DOHH2 (cell line): Measurements from ENCODE around the gene LEAP2.
"Not testable (repeated sequence)": the region's sequence is repeated elsewhere in the genome, so short reads cannot be mapped to it uniquely, and the experiment has no call there.

Source experiments
- H3F3A ChIP-seq: fragments of 200-600 bp; sonication (generic), shearing (Covaris generic); 2 replicates; pipeline ENCODE4 v1.6.0; 2016; ENCODE audit warnings: antibody characterized with exemption, mild to moderate bottlenecking; ENCODE audit not compliant: control insufficient read depth, insufficient read depth
- H3K27ac ChIP-seq: fragments of 200-600 bp; sonication (generic); 2 replicates; pipeline ENCODE4 v1.5.1; 2014; ENCODE audit warnings: low read depth, mild to moderate bottlenecking, low read length, moderate library complexity
- H3K27me3 ChIP-seq: fragments of 200-600 bp; sonication (generic); 2 replicates; pipeline ENCODE4 v1.6.1; 2014; ENCODE audit warnings: mild to moderate bottlenecking, low read length, mixed read lengths; ENCODE audit not compliant: control insufficient read depth
- H3K36me3 ChIP-seq: fragments of 200-600 bp; sonication (generic); 2 replicates; pipeline ENCODE4 v1.6.1; 2014; ENCODE audit warnings: mild to moderate bottlenecking, low read length, moderate library complexity, mixed read lengths; ENCODE audit not compliant: control insufficient read depth
- H3K4me1 ChIP-seq: fragments of 200-600 bp; sonication (generic); 2 replicates; pipeline ENCODE4 v1.6.1; 2014; ENCODE audit warnings: mild to moderate bottlenecking, low read length, mixed read lengths; ENCODE audit not compliant: control insufficient read depth
- H3K4me2 ChIP-seq: fragments of 200-600 bp; sonication (generic); 2 replicates; pipeline ENCODE4 v1.6.0; 2014; ENCODE audit warnings: mild to moderate bottlenecking, low read length, moderate library complexity
- H3K4me3 ChIP-seq: fragments of 200-600 bp; sonication (generic); 2 replicates; pipeline ENCODE4 v1.5.1; 2014; ENCODE audit warnings: mild to moderate bottlenecking, low read length, mixed read lengths
- H3K79me2 ChIP-seq: fragments of 200-600 bp; sonication (generic); 2 replicates; pipeline ENCODE4 v1.6.1; 2014; ENCODE audit warnings: mild to moderate bottlenecking, low read length, mixed read lengths; ENCODE audit not compliant: control insufficient read depth
- H3K9me2 ChIP-seq: fragments of 200-600 bp; sonication (generic); replicated peaks from 2 replicates; pipeline ENCODE4 v1.6.1; 2014; ENCODE audit warnings: mild to moderate bottlenecking, low read length, mixed read lengths; ENCODE audit not compliant: control insufficient read depth
- H3K9me3 ChIP-seq: fragments of 200-600 bp; sonication (generic); 2 replicates; pipeline ENCODE4 v1.6.1; 2014; ENCODE audit warnings: antibody characterized with exemption, low read length, mixed read lengths; ENCODE audit not compliant: control insufficient read depth, insufficient read depth
- H4K20me1 ChIP-seq: fragments of 200-600 bp; sonication (generic); 2 replicates; pipeline ENCODE4 v1.6.0; 2014; ENCODE audit warnings: low read depth, mild to moderate bottlenecking, antibody characterized with exemption, low read length, moderate library complexity; ENCODE audit not compliant: control insufficient read depth, insufficient read depth
- CTCF ChIP-seq: fragments of 200-600 bp; sonication (generic); IDR thresholded peaks from one replicate; pipeline ENCODE4 v1.5.1; 2014; ENCODE audit warnings: antibody characterized with exemption, mild to moderate bottlenecking, low read depth, low read length; ENCODE audit not compliant: poor library complexity, severe bottlenecking
- EZH2phosphoT487 ChIP-seq: fragments of 200-600 bp; sonication (generic); IDR thresholded peaks from 2 replicates; pipeline ENCODE4 v1.6.1; 2017; ENCODE audit warnings: borderline replicate concordance, mild to moderate bottlenecking, antibody characterized with exemption, low read length, moderate library complexity, mixed read lengths

Gene LEAP2

GRCh38 chr5:132853323-132853722 is 20.1 kb upstream of the LEAP2 start:
- Histone ChIP-seq H3F3A (no peaks in the 10 kb centered on the region), H3K9me2 (no peaks in the 10 kb centered on the region), H3K27ac (no peak overlapping the region), H3K79me2 (no peaks in the 10 kb centered on the region), H3K4me3 (no peak overlapping the region), H3K4me1 (no peaks in the 10 kb centered on the region), H3K4me2 (no peak overlapping the region), H3K36me3 (no peaks in the 10 kb centered on the region), H3K27me3 (0 out of 2 replicates have a peak, but pooled peaks cover 6% of the 10 kb centered on the region), H3K9me3 (no peaks in the 10 kb centered on the region), H4K20me1 (no peaks in the 10 kb centered on the region)
- no peak for TF ChIP-seq CTCF
- no peak for TF ChIP-seq EZH2phosphoT487

DNA sequence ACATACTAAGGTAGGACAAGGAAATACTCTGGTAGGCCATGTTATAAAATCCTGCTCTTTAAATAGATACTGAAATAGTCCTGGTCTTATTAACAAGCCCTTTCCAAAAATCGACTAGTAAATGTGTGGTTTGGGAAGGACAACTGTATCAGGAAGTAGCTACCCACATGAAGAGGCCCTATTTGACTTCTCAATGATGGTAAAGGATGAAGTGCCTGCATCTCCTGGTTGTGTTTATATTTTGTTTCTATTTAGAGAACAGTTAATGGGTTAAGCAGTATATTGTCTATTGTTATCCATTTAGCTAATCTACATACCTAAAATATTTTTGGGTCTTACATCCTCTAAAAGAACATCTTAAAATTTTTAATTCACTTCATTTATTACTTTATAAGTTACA is 19.7 kb upstream of the LEAP2 start:
- Histone ChIP-seq H3K79me2 (no peaks in the 10 kb centered on the region), H3K9me3 (no peaks in the 10 kb centered on the region), H4K20me1 (no peaks in the 10 kb centered on the region), H3K36me3 (no peaks in the 10 kb centered on the region), H3F3A (no peaks in the 10 kb centered on the region), H3K9me2 (no peaks in the 10 kb centered on the region), H3K27me3 (0 out of 2 replicates have a peak, but pooled peaks cover 6% of the 10 kb centered on the region), H3K27ac (no peak overlapping the region), H3K4me3 (no peak overlapping the region), H3K4me2 (no peak overlapping the region), H3K4me1 (no peaks in the 10 kb centered on the region)
- TF ChIP-seq CTCF (no peak), EZH2phosphoT487 (no peak)

GRCh38 chr5:132854301-132854700 is 19.2 kb upstream of the LEAP2 start:
- Histone ChIP-seq H3K36me3 (no peaks in the 10 kb centered on the region), H3K4me2 (no peak overlapping the region), H3K9me3 (no peaks in the 10 kb centered on the region), H3K9me2 (no peaks in the 10 kb centered on the region), H3K4me1 (no peaks in the 10 kb centered on the region), H3K79me2 (no peaks in the 10 kb centered on the region), H3K27ac (no peak overlapping the region), H3F3A (no peaks in the 10 kb centered on the region), H3K4me3 (no peak overlapping the region), H3K27me3 (0 out of 2 replicates have a peak, but pooled peaks cover 6% of the 10 kb centered on the region), H4K20me1 (no peaks in the 10 kb centered on the region)
- TF ChIP-seq EZH2phosphoT487: no peak
- TF ChIP-seq CTCF: no peak

- H3K4me3 ChIP-seq, H3K27me3 ChIP-seq, H4K20me1 ChIP-seq, H3K79me2 ChIP-seq, H3F3A ChIP-seq, H3K4me1 ChIP-seq, H3K27ac ChIP-seq, H3K4me2 ChIP-seq, H3K9me2 ChIP-seq, H3K9me3 ChIP-seq, H3K36me3 ChIP-seq: not testable (repeated sequence)
These were observed 18.5 kb upstream of the LEAP2 start for GRCh38 chr5:132854992-132855391.
